ENCODE results near the gene ARMC8.
A peak's percentile ranks its signal among the peaks of the same experiment; 100 is the strongest.

Gene ARMC8

DNA sequence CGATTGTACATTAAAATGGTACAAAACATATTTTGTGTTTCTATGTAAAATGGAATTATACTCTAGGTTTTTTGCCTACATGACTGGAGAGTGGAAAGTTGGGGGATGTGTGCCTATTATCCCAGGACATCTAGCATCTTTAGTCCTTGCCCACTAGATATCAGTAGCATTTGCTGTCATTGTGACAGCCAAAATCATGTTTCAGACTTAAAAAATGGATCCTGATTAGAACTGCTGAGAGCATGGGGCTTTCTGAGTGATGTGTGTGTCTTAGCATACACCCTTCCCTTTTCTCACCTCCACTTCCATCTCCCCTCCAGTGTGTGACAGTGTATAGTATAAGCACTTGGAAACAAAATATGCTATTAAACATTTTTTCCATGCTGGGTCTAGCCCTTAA lies 13.3 kb downstream of the ARMC8 start:
- no peak for DNase-seq

DNA sequence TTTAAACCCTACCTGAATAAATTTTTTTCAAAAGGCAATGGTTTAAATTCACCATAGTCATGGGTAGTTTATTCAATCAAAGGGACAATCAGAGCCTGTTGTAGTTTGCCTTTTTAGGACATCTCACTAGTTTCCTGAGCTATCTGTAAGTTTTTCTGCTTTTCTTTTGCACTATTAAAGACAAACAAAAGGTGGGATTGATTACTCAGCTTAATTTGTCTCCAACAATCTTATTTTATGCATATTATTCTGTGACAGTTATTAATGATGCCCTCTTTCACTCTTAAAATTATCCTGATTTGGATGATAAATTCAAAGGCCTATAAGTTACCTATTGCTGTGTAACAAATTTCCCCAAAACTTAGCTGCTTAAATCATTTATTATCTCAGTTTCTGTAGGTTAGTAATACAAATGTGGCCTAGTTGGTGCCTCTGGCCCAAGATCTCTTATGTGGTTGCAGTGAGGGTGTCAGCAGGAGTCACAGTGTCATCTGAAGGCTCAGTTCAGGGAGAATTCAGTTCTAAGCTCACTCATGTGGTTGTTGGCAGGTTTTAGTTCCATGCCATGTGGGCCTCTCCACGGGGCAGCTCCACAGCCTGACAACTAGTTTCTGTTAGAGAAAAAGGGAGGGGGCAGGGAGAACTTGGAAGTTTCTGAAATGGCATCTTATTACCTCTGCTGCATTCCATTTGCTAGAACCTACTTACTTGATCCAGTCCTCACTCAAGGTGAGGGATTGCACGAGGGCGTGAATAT lies 16.0 kb downstream of the ARMC8 start:
- DNase-seq, result no peak

DNA sequence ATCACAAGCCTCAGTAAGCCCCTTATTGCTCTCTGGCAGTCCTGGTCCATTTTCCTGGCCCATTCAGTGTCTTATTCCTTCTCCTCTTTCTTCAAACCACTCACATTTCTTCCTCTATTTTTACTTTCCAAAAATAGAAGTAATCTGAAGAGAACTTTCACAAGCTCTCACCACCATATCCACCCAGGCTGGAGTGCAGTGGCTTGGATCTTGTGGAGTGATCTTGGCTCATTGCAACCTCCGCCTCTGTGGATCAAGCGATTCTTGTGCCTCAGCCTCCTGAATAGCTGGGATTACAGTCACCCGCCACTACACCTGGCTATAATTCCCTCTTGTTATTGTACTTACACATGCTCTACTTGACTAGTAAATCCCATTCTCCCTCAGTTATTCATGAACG lies 16.8 kb downstream of the ARMC8 start:
- no peak for DNase-seq

DNA sequence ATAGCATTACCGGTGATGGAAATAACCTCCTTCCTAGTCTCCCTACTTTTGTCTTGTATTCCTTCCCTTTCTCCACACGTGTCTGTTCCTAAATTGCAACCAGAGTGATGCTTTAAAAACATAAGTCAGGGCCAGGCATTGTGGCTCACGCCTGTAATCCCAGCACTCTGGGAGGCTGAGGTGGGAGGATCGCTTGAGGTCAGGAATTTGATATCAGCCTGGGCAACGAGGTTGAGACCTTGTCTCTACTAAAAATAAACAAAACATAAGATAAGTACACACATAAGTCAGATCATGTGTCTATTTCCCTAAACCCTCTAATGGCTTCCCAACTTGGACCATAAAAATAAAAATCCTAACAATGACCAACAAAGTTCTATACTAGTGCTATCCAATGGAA lies 18.4 kb downstream of the ARMC8 start:
- DNase-seq, result no peak

DNA sequence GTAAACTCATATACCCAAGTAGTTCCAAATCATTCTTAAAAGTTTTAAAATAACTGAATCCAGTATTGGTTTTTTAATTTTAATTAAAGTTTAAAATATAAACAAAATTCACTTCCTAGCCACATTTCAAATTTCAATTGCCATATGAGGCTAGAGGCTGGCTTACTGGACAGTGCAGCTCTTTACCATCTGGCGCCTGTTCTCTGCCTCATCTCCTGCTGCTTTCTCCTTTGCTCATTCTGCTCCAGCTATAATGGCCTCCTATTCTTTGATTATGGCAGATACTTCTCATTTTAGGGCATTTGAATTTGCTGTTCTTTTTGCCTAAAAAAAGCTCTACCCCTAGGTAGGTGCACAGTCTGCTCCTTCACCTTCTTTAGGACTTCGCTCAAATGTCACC lies 19.1 kb downstream of the ARMC8 start:
- DNase-seq, result no peak

DNA sequence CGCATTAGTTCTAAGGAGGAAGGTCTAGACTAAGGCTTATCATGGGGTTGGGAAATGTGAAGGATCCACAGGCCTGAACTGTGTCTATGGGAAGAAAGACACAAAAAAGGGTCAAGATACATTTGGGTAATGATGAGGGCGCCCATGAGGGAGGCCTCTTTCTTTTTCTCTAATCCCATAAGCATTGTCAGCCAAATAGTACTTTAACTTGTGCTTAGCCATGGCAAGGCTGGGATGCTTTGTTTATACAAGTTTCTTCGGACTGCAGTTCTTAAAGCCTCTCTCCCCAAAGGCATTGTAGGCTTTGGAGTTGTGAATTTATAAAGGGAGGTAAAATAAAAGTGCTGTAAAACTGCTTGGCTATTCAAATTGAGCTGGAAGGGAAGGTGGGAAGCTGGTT lies 23.4 kb downstream of the ARMC8 start:
- no peak for DNase-seq

DNA sequence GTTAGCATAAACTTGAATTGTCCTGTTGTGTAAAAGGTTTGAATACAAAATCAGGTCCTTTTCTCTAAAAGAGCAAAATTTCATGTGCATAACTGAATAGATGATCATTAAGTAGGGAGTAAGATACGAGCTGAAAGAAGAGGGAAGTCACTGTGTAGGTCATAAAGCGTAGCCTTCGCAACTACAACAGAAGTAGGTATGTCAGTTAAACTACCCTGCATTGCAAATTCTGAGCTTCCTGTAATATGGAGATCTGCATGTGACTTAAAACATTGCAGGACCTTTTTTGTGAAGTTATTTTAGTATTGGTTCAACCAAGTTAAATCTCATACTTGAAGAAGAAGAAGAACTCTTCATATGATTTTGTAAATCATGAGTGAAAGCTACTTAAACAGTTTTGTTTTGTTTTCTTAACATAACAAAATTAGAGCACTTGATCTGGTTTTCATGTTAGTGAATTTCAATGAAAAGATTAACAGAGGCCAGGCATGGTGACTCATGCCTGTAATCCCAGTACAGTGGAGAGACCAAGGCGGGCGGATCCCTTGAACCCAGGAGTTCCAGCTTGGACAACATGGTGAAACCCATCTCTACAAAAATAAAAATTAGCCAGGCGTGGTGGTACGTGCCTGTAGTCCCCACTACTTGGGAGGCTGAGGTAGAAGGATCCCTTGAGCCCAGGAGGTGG lies 26.4 kb downstream of the ARMC8 start:
- no peak for DNase-seq

DNA sequence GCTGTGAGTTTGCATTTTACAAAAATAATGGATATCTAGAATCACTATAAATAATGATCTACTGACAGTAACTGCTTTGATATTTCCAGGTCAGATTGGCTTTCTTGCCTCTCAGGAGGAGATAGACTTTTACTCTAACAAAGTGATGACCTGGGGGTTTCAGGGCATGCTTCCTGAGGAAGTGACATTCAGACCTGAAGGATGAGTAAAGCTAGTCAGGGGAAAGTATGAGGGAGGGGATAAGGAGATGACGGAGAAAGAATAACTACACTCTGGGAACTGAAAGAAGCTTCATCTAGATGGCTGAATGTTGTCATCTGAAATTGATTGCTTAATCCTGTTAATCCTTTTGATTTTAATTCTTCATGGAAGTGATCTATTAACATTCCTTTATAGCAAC lies 32.2 kb downstream of the ARMC8 start:
- DNase-seq, result no peak

DNA sequence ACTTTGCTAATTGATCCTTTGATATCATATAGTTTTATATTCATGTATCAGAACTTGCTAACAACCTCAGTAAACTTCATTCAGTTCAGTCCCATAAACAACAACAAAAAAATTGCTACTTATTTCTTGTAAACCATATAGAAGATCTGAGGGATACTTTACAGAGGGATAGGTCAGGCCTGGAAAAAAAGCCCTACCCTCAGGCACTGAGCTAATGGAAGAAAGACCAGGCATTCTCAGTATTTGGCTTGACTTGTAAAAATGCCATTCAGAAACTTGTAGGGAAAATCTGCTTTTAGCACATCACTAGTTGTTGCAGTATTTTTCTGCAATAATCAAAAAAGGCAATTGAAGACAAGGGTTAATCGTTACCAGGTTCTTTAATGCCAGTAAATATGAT lies 33.1 kb downstream of the ARMC8 start:
- no peak for DNase-seq

DNA sequence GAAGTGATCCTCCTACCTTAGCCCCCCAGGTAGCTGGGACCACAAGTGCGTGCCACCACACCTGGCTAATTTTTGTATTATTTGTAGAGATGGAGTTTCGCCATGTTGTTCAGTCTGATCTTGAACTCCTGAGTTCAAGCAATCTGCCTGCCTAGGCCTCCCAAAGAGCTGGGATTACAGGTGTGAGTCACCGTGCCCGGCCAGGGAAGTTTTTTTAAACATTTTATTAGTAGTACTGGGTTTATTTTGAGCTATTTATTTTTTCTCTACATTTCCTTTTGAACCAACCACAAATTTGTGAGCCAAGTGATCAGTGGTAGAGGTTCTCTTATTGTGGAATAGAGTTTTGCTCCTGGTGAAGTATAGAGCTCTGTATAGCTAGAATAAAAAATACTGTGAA lies 33.7 kb downstream of the ARMC8 start:
- no peak for DNase-seq

DNA sequence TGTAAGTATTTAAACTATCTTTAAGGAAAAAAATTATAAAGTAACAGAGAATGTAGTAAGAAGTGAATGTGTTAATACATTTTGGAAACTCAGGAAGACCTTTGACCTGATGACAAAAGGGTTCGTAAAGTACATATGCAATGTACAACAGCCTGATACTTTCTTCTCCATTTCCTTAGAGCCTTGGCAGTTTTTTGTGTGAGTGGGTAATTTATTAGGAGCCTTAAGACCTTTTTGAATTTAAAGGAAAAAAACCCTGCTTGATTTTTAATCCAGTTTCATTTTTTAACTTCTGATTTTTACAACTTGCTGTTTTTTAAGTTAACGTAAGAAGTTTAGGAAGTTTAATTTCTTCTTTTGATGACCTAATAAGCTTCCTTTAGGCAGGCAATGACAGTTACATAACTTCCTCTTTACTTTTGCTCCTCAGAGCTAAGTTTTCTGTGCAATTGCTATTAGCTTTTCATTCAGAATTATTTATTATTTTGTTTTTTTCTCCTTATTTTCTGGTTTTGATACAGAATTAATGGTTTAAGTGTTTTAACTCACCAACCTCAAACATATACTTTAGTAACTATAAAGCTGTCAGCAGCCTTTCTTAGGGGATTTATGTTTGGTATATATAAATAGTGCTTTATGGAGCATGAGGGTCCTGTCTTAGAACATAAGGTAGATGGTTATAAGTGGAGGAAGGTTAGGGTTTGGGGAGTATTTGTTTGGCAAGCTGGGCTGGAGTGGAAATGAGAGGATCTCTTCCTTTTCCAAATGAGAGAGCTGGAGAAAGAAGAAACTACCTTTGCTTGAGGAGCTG lies 35.2 kb downstream of the ARMC8 start:
- no peak for DNase-seq

DNA sequence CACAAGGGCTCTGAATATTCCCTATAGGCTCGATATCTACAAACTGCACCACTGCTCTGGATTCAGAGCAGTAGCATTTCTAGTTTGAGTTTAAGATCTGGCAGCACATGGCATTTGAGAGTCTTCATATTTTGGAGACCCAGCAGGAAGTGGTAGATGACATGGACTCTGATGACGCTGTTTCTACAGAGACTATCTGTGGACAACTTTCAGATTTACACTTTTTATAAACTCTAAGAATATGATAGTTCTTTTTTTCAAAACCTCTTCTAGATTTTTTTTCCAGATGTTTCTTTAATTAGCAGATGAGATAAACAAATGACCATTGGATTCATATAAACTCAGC lies 35.8 kb downstream of the ARMC8 start:
- DNase-seq, result no peak

DNA sequence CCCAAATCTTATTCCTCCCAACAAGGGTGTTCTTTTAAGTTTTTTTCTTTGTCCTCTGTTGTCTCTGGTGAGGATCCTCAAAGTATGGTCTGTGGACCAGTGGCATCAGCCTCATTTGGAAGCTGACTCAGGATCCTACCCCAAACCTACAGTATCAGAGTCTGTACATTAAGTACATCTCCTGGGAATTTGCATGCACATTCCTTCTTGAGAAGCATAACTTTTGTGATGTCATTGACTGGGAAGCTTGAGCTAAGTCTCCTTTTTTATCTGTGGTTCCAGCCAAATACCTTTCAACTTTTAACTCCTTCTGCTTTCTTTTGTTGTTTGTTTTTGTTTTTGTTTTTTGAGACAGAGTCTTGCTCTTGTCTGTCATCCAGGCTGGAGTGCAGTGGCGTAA lies 40.5 kb downstream of the ARMC8 start:
- peak; percentile 89 for DNase-seq

DNA sequence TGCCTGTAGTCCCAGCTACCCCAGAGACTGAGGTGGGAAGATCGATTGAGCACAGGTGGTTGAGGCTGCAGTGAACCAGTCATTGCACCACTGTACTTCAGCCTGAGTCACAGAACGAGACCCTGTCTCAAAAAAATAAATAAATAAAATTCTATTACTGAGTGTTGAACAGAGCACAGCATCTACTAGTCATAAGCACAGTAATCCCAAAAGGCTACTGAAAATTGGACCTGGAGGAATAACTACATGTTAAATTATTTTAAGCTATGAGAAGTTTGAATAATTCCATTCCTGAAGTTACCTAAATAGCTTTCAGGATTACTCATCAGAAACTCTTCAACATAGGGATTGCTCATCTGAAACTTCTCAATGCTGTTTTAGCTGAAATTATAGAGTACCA lies 43.4 kb downstream of the ARMC8 start:
- DNase-seq, result peak; percentile 49

DNA sequence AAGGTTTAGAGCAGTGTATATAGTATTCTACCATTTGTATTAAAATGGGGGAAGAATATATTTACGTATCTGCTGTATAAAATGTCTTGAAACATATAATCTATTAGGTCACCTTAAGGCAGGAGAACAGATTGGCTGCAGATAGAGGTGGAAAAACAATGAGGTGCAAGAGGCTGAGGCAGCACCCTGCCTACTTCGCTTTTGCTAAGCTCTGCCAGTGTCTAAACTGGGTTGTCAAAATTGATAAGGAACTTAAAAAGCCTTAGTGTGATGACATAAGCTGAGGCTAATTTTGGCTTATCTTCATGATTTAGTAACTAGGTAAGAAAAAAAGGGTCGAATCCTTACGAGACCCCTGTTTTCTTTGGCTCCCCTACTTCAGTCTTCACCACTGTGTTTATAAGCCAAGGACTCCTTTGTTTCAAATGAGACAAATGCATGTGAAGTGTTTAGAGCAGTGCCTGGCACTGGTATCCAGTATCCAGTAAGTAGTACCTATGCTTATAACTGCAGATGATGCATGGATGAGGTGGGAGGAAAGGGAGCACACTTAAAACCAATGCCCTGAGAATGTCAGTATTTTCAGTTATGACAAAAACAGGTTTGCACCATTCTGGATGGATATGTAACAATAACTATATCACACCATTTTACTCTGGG lies 45.7 kb downstream of the ARMC8 start:
- DNase-seq, result no peak

DNA sequence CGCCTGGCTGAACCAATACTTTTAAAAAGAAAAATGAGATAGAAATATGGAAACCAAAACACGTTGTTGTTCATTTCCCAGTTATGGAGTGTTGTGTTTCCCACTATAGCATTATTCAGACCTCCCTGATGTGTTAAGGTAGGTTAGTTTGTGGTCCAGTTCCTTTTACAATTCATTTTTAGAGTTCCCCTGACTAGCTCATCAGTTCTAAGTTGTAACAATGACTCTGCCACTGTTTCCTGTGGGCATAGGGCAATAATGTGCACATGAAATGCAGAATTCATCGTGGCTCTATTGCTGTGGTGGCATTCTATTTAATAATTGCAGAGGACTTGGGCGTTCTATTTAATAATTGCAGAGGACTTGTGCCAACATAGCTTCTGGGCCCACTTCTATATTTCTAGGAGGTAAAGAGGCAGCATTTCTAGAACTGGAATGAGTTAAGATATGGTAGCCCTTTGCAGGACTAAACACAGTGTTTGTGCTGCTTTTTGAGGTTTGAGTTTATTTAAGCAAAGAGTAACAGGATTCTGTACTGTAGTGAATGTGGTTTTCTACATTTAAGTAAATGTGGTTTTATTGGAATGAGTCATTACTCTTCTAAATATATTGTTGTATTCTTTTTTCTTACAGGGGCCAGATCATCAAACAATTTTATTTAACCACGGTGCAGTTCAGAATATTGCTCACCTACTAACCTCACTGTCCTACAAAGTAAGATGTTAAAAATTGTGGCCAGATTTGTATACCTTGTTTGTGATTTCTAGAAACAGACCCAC lies 47.5 kb downstream of the ARMC8 start:
- peak; percentile 20 for DNase-seq

DNA sequence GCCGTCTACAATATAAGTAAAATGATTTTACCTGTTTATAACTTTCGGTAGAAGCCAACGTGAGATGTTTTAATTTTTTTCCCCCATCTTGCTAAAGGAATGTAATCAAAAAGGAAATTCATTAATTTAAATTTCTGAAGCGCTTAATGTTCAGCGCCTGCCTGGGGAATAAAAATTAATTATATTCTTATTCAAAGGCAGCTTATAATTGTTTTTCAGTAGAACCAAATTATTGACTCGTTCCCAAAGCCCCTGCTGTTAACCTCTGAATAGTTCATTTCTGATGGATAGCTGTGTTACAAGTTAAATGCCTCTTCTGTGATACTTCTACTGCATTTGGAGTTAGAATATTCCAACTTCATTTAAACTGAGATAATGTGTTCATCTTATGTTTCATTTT lies 51.6 kb downstream of the ARMC8 start:
- no peak for DNase-seq

DNA sequence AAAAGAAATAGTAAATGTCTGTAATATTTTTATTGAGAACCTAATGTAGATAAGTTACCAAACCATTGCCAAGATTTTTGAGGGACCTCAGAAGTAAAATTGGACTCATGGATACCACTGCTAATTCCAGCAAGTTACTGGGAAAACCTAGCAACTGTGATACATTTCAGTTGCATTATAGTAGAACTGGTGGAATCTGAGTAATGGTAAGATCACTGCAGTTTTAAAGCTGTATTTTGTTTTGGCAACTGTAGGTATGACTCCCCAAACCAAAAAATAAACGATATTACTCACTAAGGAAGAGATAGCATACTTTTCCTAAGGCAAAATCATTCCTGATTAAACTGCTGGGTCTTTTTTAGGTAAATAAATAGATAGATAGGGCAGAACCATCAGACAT lies 54.0 kb downstream of the ARMC8 start:
- DNase-seq, result no peak

DNA sequence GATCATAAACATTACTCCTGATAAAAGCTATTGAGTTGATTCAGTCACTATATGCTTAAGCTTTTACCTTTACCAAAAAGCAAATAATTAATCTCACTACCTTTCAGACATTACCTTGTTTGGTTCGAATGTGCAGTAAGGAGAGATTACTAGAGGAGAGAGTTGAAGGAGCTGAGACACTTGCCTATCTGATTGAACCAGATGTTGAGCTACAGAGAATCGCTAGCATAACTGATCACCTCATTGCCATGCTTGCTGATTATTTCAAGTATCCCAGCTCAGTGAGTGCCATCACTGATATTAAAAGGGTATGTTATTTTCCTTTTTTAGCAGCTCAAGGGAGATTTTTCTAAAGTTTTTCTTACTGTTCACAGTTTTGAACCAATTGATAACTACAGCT lies 54.6 kb downstream of the ARMC8 start:
- no peak for DNase-seq

DNA sequence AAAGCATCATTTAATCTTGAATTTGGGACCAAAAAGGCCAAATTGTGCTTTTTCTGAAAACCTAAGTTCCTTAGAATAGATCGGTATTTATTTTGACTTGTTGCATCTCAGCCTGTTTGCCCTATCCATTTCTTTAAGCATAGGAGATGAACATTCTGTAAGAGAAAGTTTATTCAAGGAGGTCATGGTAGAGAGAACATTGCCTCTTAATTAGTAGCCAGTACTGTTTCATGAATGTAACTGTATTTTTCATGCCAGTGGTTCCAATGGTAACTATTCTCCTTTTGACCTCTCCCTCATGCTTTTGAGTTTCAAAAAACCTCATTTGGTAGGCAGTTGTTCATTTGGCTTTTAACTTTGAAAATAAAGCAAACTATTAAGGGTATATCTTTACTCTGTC lies 55.4 kb downstream of the ARMC8 start:
- DNase-seq, result no peak

DNA sequence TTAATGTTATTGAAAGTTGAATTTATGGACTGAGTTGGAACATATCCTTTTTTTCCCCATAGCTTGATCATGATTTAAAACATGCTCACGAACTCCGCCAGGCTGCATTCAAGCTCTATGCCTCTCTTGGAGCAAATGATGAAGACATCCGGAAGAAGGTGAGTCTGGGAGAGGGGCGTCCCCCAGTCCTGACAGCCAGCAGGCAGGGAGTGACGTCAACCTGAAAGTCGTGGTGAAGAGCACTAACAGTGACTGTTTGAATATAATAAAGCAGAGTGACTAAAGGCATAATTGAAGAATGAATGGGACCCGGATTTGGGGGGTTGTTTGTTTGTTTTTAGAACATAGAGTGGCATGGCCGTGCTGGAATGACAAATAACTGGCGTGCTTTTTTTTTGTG lies 57.9 kb downstream of the ARMC8 start:
- no peak for DNase-seq

DNA sequence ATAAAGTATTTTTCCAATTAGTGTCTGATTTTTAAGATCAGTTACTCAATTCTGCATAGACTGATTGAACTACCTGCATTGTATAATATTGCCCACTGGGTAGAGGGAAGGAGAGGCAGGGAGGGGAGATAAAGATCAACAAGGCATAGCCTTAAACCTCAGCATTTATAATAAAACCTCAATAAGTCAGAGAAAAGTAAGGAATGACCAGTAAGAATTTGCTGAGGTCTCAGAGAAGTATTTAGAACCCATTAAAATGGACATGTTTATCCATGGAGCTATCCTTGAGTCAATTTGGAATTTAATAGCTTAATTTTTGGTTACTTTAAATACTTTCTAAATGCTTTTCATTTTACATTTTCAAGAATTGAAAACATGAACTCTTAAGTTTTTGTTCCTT lies 62.5 kb downstream of the ARMC8 start:
- no peak for DNase-seq

DNA sequence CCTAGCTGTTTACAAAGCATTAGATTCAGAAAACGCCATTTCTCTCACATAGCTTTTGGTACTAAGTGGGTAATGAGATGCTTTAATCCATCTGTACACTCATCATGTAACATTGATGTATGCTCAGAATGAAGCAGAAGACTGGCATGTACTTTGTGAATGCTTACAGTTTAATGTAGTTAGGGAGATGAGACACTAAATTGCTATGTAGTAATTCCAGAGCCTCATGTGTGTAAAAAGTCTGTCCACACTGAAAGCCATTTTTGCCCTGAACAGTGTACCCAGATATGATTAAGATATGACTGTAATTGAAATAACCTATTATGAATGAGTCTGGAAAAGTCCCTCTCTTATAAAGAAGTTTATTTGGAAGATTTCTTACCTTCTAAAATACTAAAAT lies 66.5 kb downstream of the ARMC8 start:
- no peak for DNase-seq
